ENCODE measurements around the gene CCDC88C.

DNA sequence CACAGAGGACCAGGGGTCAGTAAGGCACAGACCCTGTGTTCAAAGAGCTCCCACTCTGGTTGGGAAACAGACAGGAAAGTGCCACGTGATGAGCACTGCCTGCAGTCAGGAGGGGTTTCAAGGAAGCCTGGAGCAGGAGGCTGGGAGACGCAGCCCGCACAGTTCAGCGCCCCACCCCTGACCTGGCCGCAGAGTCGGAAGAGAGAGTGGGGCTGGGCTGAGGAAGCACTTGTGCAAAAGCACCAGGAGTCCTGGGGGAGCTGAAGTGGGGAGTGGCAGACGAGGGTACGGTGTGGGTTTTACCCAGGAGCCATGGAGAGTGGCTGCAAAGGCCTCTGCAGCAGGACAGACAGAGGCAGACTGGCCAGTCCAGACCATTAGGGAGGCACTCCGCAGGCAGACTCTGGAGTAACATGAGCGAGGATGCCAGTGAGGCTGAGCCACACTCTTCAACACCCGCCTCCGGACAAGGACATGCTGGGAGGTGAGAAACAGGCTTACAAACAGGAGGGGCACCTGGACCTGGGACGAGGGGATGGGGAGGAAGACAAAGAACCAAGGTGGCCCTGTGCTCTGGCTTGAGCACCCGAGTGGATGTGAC lies 87.4 kb downstream of the CCDC88C start:
- TF ChIP-seq POLR2A (IDR thresholded peaks at IDR 0.05) = no peak
- TF ChIP-seq, protein P1, sequence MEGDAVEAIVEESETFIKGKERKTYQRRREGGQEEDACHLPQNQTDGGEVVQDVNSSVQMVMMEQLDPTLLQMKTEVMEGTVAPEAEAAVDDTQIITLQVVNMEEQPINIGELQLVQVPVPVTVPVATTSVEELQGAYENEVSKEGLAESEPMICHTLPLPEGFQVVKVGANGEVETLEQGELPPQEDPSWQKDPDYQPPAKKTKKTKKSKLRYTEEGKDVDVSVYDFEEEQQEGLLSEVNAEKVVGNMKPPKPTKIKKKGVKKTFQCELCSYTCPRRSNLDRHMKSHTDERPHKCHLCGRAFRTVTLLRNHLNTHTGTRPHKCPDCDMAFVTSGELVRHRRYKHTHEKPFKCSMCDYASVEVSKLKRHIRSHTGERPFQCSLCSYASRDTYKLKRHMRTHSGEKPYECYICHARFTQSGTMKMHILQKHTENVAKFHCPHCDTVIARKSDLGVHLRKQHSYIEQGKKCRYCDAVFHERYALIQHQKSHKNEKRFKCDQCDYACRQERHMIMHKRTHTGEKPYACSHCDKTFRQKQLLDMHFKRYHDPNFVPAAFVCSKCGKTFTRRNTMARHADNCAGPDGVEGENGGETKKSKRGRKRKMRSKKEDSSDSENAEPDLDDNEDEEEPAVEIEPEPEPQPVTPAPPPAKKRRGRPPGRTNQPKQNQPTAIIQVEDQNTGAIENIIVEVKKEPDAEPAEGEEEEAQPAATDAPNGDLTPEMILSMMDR (IDR thresholded peaks at IDR 0.05) = no peak
